Endothelial cell (in vitro differentiated cells): ENCODE results near the gene C6orf52. TPM values are rescaled to one million over a fixed set of nuclear protein-coding genes. Genes with fewer than 3 reads are reported as not detected.

Source experiments
- DNase-seq: peaks from one replicate; pipeline ENCODE4 v3.0.0; 2021; ENCODE audit warnings: low spot score
- H3K27ac Mint-ChIP-seq: one replicate; pipeline ENCODE4 v1.8.0; 2021; ENCODE audit warnings: mixed read lengths, inconsistent platforms; ENCODE audit not compliant: unreplicated experiment
- H3K27me3 Mint-ChIP-seq: one replicate; pipeline ENCODE4 v1.8.0; 2021; ENCODE audit warnings: mild to moderate bottlenecking, moderate library complexity, mixed read lengths, inconsistent platforms; ENCODE audit not compliant: unreplicated experiment
- H3K36me3 Mint-ChIP-seq: one replicate; pipeline ENCODE4 v1.8.0; 2021; ENCODE audit warnings: mild to moderate bottlenecking, low read depth, mixed read lengths, inconsistent platforms; ENCODE audit not compliant: unreplicated experiment
- H3K4me1 Mint-ChIP-seq: one replicate; pipeline ENCODE4 v1.8.0; 2021; ENCODE audit warnings: mild to moderate bottlenecking, mixed read lengths, inconsistent platforms; ENCODE audit not compliant: unreplicated experiment
- H3K4me3 Mint-ChIP-seq: one replicate; pipeline ENCODE4 v1.8.0; 2021; ENCODE audit warnings: mild to moderate bottlenecking, mixed read lengths, inconsistent platforms; ENCODE audit not compliant: unreplicated experiment
- H3K9me3 Mint-ChIP-seq: one replicate; pipeline ENCODE4 v1.8.0; 2021; ENCODE audit warnings: mixed read lengths, inconsistent platforms; ENCODE audit not compliant: unreplicated experiment
- CTCF ChIP-seq: fragments of 200-600 bp; sonication (generic); IDR thresholded peaks from one replicate; pipeline ENCODE4 v1.5.0; 2021; ENCODE audit warnings: antibody characterized with exemption; ENCODE audit not compliant: unreplicated experiment
- total RNA-seq: library from RNA; stranded (reverse); fragmentation: NEBNext Ultra II Directional; extraction: Animal tissue kit (Norgen Biotek cat#: 25700); gene quantifications from one replicate; pipeline ENCODE4 v1.2.1, GENCODE V29; 2021; ENCODE audit not compliant: unreplicated experiment

The C6orf52 gene
- total RNA-seq, 1 donor from 2014 or later = 1.6 TPM

DNA sequence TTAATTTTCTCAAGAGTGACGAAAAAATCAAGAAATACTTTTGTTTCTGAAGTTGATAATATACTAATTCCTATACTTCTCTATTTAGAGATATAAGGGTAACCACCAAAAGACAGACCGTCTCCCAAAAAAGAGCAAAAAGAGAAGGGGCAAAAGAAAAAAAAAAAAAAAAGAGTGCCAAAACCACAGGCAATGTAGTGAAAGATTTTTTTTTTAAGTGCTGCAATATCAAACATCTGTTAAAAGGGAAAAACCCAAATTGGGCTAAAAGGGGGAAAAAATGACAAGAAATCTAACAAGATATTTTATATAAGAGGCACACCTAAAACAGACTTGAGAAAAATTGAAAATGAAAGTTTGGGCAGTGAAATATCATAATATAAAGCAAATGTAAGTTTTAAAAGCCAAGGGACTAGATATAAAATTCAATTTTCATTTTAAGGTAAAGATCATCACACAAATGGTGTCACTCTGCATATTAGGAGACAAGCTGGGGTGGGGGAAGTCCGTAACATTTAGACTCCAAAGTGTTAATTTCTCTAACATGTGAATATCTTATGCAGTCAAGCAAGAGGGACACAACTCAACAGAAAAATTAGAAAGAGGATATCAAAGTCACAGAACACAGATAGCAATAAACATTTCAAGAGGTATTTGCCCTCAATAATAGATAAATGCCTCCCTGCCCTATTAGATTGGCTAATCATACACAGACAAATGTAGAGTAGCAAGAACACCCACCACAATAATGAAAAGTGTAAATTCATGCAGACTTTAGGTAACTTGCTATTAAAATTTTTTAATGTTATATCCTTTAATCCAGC, 9.1 kb downstream of the C6orf52 start:
- peaks cover 28% of the 10 kb centered on the region for H3K4me1 Mint-ChIP-seq
- no peaks in the 10 kb centered on the region for H3K9me3 Mint-ChIP-seq
- peaks cover 3% of the 10 kb centered on the region for H3K27me3 Mint-ChIP-seq
- no peak for DNase-seq
- no peak overlapping the region for H3K4me3 Mint-ChIP-seq
- H3K27ac Mint-ChIP-seq = no peak overlapping the region
- H3K36me3 Mint-ChIP-seq = no peaks in the 10 kb centered on the region
- TF ChIP-seq CTCF = no peak

- DNase-seq = no peak
- Mint-ChIP-seq H3K9me3 (no peaks in the 10 kb centered on the region), H3K4me1 (peaks cover 22% of the 10 kb centered on the region), H3K27me3 (peaks cover 3% of the 10 kb centered on the region), H3K36me3 (no peaks in the 10 kb centered on the region), H3K27ac (no peak overlapping the region), H3K4me3 (no peak overlapping the region)
- TF ChIP-seq CTCF = no peak
Measured at GRCh38 chr6:10684618-10685017, 9.8 kb downstream of the C6orf52 start.

DNA sequence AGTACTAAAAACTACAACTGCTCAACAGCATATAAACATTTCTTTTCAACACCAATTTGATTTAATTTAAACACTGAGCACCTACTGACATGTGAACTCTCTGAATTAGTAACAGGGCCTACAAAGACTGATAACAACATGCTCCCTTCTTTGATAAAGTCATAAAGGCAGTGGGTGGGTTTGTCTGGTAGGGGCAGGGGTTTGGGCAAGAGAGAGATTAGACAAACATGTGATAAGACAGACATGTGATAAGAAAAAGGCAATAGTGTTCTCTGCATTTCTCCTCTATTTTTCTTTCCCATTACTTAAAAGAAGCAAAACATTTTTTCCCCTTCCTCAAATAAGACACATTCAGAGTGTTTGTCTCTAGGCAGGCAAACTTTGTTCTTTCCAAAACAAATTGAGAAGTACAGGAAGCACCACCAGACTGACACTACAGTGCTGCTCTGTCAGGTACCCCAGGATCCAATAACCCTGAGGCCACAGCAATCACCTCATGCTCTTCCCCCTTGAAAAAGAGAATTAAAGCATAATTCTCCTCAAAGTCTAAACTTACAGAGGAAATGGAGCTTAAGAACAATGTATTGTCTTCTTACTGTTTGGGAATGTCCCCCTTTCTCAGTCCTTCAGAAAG, 11.9 kb downstream of the C6orf52 start:
- H3K36me3 Mint-ChIP-seq = no peaks in the 10 kb centered on the region
- no peak for DNase-seq
- no peak overlapping the region for H3K27ac Mint-ChIP-seq

DNA sequence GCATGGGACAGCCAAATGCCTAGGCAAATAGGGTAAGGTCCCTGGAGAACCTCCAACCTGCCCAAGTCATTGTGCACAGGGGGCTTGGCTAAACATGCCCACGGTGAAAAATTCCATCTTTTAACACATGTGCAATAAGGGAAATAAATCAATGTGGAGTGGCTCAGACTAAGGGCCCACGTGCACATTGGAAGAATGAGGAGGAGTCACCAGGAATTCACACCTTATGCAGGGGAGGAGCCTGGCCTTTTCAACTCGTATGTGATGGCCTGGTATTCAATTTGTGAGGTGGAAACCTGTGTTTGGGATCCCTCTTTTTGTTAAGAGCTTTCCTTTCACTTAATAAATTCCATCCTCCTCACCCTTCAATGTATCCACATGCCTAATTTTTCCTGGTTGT, 12.6 kb downstream of the C6orf52 start:
- no peak for TF ChIP-seq CTCF
- no peak overlapping the region for H3K27ac Mint-ChIP-seq
- H3K36me3 Mint-ChIP-seq = no peaks in the 10 kb centered on the region
- H3K9me3 Mint-ChIP-seq = no peaks in the 10 kb centered on the region
- H3K4me3 Mint-ChIP-seq = no peak overlapping the region
- DNase-seq = no peak
- peaks cover 23% of the 10 kb centered on the region for H3K4me1 Mint-ChIP-seq
- peaks cover 3% of the 10 kb centered on the region for H3K27me3 Mint-ChIP-seq

More for the DNA sequence above, 11.9 kb downstream of the C6orf52 start:
- H3K4me3 Mint-ChIP-seq = no peak overlapping the region
- H3K9me3 Mint-ChIP-seq = no peaks in the 10 kb centered on the region
- TF ChIP-seq CTCF = no peak
- peaks cover 3% of the 10 kb centered on the region for H3K27me3 Mint-ChIP-seq
- peaks cover 22% of the 10 kb centered on the region for H3K4me1 Mint-ChIP-seq

DNA sequence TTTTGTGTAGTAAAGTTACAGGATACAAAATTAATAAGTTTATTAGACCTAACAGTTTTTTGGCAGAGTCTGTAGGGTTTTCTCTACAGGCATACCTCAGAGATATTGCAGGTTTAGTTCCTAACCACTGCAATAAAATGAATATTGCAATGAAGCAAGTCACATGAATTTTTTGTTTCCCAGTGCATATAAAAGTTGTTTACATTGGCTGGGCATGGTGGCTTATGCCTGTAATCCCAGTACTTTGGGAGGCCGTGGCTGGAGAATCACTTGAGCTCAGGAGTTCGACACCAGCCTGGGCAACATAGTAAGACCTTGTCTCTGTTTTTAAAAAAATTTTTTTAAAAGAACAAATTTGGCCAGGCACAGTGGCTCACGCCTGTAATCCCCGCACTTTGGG, 16.0 kb downstream of the C6orf52 start:
- no peak for TF ChIP-seq CTCF
- Mint-ChIP-seq H3K9me3 (no peaks in the 10 kb centered on the region), H3K4me3 (no peak overlapping the region), H3K36me3 (no peaks in the 10 kb centered on the region), H3K27ac (no peak overlapping the region), H3K4me1 (peaks cover 11% of the 10 kb centered on the region), H3K27me3 (no peaks in the 10 kb centered on the region)
- no peak for DNase-seq
